HG02678 (cell line): Measurements from ENCODE around the gene MIEN1.
"Not testable (repeated sequence)": the region's sequence is repeated elsewhere in the genome, so short reads cannot be mapped to it uniquely, and the experiment has no call there.

Experiments used
- ATAC-seq: cut with Tn5 transposase; IDR thresholded peaks from one replicate; pipeline ENCODE4 v1.9.1; 2021; ENCODE audit warnings: mild to moderate bottlenecking, moderate library complexity; ENCODE audit not compliant: unreplicated experiment

The MIEN1 gene

DNA sequence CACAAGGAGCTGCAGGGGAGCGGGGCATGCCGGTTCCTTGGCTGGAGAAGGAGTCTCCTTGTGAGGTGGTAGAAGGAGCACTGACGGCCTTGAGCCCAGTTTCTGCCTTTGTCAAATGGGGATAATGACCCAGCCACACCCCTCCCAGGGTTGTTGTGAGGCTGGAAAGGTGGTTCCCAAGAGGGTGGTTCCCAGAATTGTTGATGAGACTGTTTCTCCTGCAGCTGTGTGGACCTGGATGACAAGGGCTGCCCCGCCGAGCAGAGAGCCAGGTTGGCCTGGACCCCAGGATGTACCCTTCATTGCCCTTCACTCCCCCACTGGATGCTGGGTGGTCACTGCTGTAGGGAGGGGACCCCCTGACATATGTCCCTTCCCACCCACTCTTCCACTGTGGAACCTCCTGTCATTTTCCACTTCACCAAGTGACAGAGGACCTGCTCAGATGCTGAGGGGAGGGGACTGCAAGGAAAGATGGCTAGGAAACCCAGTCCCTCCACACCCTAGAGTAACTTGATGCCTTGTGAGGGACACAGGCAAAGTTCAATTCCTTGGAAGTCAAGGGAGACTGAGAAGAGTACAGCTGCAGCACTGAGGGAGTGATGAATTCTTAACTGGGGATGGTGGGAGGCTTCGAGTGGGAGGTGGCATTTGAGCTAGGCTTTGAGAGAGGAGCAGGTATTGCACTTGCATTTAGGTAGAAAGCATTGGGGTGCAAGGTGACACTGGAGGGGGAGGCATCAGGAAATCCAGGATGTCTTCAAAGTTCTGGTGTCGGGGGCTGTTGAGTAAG is 10.6 kb downstream of the MIEN1 start:
- no peak for ATAC-seq

DNA sequence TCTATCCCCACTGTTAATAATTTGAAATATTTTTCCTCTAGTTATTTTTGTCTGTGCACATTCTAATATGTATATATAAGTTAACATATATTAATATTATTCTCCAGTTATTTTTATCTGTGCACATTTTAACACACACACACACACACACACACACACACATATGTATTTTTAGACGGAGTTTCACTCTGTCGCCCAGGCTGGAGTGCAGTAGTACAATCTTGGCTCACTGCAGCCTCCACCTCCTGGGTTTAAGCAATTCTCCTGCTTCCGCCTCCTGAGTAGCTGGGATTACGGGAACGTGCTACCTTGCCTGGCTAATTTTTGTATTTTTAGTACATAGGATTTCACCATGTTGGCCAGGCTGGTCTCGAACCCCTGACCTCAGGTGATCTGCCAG is 12.7 kb downstream of the MIEN1 start:
- ATAC-seq, result no peak

GRCh38 chr17:39716879-39717536 is 13.3 kb downstream of the MIEN1 start:
- ATAC-seq, result no peak

DNA sequence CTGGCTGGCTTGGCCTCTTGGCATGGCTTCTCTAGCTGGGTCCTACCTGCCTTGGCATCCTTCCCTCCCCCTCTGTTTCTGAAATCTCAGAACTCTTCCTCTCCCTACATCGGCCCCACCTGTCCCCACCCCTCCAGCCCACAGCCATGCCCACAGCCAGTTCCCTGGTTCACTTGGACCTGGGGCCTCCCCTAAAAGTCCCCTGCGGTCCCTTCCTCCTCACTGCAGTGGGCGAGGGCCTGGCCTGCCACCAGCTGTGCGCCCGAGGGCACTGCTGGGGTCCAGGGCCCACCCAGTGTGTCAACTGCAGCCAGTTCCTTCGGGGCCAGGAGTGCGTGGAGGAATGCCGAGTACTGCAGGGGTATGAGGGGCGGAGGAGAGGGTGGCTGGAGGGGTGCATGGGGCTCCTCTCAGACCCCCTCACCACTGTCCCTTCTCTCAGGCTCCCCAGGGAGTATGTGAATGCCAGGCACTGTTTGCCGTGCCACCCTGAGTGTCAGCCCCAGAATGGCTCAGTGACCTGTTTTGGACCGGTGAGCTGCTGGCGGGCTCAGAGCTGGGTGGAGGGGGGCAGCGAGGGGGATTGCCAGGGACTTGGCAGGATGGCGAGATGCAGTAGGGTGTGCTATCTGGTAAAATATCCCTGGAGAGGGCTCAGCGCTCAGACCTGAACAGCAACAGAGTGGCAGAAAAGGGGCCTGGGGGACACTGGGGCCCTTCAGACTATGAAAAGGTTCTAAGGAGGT is 14.1 kb downstream of the MIEN1 start:
- ATAC-seq, result no peak

DNA sequence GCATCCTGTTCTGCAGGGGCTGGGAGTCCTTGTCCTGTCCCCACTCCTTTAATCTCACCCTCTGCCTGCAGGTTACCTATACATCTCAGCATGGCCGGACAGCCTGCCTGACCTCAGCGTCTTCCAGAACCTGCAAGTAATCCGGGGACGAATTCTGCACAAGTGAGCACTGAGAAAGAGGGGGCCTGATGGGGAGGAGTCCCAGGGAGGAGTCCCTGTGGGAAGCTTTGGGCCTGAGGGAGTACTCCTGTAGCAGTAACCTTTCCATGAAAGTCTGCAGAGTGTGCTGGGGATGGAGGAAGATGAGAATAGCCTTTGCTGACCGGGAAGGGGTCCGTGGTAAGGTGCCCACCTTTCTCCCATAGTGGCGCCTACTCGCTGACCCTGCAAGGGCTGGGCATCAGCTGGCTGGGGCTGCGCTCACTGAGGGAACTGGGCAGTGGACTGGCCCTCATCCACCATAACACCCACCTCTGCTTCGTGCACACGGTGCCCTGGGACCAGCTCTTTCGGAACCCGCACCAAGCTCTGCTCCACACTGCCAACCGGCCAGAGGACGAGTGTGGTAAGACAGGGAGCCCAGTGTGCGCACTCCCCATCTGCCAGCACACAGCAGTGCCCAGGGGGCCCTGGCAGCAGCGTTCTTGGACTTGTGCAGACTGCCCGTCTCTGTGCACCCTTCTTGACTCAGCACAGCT is 14.8 kb downstream of the MIEN1 start:
- ATAC-seq, result no peak

- no peak for ATAC-seq
These were observed 16.1 kb downstream of the MIEN1 start for GRCh38 chr17:39714234-39714633.

DNA sequence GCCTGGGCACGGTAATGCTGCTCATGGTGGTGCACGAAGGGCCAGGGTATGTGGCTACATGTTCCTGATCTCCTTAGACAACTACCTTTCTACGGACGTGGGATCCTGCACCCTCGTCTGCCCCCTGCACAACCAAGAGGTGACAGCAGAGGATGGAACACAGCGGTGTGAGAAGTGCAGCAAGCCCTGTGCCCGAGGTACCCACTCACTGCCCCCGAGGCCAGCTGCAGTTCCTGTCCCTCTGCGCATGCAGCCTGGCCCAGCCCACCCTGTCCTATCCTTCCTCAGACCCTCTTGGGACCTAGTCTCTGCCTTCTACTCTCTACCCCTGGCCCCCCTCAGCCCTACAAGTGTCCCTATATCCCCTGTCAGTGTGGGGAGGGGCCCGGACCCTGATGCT is 18.5 kb downstream of the MIEN1 start:
- no peak for ATAC-seq

- ATAC-seq, result not testable (repeated sequence)
These were observed 19.3 kb downstream of the MIEN1 start for GRCh38 chr17:39711071-39711470.

GRCh38 chr17:39709998-39710964 is 20.1 kb downstream of the MIEN1 start:
- ATAC-seq, result no peak

GRCh38 chr17:39709319-39709997 is 20.9 kb downstream of the MIEN1 start:
- ATAC-seq, result no peak

DNA sequence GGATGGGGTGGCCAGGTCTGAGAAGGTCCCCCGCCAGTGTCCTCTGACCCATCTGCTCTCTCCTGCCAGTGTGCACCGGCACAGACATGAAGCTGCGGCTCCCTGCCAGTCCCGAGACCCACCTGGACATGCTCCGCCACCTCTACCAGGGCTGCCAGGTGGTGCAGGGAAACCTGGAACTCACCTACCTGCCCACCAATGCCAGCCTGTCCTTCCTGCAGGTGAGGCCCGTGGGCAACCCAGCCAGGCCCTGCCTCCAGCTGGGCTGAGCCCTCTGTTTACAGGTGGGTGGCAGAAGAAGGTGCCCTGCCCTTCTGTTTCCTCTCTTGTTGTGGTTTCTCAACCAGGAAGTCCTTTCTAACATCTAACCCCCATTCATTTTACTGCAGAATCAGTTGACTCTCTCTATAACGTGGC is 23.4 kb downstream of the MIEN1 start:
- ATAC-seq, result no peak

- ATAC-seq, result no peak
These were observed 23.9 kb downstream of the MIEN1 start for GRCh38 chr17:39706383-39706782.

DNA sequence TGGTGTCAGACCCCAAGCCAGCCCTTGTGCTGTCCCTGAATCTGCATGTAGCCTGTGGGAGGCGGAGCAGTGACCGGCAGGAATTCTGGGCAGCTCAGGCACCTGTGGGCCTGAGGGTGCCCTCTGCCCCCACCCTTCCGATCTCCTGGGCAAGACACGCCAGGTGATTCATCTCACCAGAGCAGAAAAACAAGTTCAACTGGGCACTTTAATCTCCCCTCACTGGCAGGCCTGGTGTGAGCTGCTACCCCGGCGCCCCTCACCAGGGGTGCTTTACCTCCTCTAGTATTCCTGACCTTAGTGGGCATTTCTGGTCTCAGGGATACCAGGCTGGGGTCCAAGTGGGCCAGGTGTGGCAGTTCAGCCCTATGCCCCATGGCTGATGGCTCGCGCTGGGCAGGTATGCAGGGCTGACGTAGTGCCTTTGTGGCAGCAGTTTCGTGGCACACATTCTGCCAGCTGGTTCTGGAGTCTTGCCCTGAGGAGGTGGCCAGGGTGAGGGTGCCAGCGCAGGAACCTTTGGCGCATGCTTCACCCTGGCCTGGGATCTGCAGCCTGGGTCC is 24.5 kb downstream of the MIEN1 start:
- no peak for ATAC-seq

DNA sequence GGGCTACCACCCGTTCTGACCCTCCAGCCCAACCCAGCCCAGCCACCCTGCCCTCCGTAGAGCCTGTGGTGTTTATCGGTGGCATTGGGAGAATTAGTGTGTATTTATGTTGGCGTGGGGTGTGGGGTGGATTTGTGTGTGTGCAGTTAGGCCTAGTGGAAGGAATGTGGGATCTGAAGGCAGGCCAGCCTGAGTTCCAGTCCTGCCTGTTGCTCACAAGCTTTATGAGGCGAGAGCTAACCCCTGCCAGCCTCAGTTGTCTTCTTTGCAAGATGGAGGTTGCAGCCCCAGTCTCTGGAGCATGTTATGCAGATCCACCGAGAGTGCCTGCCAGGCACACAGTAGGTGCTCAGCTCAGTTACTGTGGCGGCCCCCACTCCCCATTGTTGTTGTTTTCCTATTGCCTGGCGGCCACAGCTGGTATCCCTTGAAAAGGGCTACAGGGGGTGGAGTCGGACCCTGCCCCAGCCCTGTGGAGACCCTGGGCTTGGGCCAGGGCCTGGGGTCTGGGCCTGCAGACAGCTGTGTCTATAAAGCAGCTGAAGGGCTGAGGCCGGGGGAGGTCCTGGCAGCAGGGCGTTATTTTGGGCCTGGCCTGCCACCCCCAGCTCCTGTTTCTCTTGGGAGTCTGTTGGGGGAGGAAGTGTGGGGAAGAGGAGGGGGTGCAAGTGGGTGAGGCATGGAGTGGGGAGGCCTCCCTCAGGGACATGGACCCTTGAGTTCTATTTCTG is 25.3 kb downstream of the MIEN1 start:
- ATAC-seq, result no peak

- no peak for ATAC-seq
These were observed 26.4 kb downstream of the MIEN1 start for GRCh38 chr17:39703913-39704312.

- peak; percentile 49 for ATAC-seq
These were observed 27.1 kb downstream of the MIEN1 start for GRCh38 chr17:39702901-39703893.

- no peak for ATAC-seq
These were observed 28.4 kb downstream of the MIEN1 start for GRCh38 chr17:39701784-39702422.
